Measurements from ENCODE around the gene TNS4. TPM values are rescaled to one million over a fixed set of nuclear protein-coding genes. Genes with fewer than 3 reads are reported as not detected.

The TNS4 gene
- total and polyA plus RNA-seq, 9 of the 15 experiments (the other 6 are each of a cell fraction or from before 2014, with no cell fraction given) = 0.04 to 0.73 (median 0.24) TPM; not detected in 1

DNA sequence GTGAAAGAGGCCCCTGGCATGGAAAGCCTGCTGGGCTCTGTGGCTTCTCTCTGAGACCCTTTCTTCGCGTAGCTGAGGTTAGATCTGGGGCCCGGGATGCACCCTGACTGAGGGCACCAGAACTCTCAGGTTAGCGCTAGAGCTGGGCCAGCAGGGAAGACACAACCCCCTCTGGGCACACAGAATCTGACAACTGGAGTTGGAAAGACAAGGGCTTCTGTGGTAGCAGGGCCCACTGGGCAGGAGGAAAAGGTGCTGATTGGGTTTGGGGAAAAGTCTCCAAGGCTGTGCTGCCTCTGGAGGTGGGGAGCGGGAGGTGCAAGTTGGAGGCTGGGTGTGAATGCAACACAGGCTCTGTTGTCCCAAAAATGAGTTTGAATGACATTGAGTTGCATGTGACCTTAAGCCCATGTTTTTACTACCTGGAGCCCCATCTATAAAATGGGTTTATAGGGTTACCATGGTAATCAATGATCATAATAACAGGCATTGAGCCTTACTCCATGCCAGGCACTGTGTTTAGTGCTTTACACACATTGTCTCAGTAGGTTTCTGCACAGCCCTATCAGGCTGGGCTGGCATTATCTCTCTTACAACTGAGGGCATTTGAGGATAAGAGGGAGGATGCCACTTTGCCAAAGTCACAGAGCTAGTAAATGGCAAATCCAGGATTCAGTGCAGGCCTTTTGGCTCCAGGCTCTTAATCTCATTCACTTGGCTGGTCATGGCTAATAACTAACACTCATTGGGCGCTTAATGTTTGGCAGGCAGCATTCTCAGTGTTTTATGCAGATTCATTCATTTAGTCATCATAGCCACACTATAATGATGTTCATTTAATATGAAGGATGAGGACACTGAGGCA lies 67.6 kb downstream of the TNS4 start (continued):
- TF ChIP-seq, protein P1, sequence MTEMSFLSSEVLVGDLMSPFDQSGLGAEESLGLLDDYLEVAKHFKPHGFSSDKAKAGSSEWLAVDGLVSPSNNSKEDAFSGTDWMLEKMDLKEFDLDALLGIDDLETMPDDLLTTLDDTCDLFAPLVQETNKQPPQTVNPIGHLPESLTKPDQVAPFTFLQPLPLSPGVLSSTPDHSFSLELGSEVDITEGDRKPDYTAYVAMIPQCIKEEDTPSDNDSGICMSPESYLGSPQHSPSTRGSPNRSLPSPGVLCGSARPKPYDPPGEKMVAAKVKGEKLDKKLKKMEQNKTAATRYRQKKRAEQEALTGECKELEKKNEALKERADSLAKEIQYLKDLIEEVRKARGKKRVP (CRISPR knock-in tag; IDR thresholded peaks at IDR 0.05) = no peak
- TF ChIP-seq BCOR (IDR thresholded peaks at IDR 0.05) (peak; percentile 13; the same call in 1 of the 2 replicates), MAZ (CRISPR knock-in tag; conservative IDR thresholded peaks at IDR 0.05 in 1 of 2, IDR thresholded peaks at IDR 0.05 in 1 of 2) (no peak), JUNB (CRISPR knock-in tag; conservative IDR thresholded peaks at IDR 0.05) (no peak), MEIS2 (IDR thresholded peaks at IDR 0.05; ENCODE audit: partially characterized antibody) (no peak), SMARCB1 (IDR thresholded peaks at IDR 0.05; ENCODE audit: insufficient read length, low read depth) (no peak), ESRRA (IDR thresholded peaks at IDR 0.05; ENCODE audit: borderline replicate concordance, low read depth) (peak; percentile 97), GABPB1 (CRISPR knock-in tag; IDR thresholded peaks at IDR 0.05) (no peak), DDX20 (tag; IDR thresholded peaks at IDR 0.05; ENCODE audit: low read depth) (no peak)
- TF ChIP-seq, protein P2, sequence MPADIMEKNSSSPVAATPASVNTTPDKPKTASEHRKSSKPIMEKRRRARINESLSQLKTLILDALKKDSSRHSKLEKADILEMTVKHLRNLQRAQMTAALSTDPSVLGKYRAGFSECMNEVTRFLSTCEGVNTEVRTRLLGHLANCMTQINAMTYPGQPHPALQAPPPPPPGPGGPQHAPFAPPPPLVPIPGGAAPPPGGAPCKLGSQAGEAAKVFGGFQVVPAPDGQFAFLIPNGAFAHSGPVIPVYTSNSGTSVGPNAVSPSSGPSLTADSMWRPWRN (IDR thresholded peaks at IDR 0.05; ENCODE audit: low read depth) = no peak
- TF ChIP-seq, protein P3, sequence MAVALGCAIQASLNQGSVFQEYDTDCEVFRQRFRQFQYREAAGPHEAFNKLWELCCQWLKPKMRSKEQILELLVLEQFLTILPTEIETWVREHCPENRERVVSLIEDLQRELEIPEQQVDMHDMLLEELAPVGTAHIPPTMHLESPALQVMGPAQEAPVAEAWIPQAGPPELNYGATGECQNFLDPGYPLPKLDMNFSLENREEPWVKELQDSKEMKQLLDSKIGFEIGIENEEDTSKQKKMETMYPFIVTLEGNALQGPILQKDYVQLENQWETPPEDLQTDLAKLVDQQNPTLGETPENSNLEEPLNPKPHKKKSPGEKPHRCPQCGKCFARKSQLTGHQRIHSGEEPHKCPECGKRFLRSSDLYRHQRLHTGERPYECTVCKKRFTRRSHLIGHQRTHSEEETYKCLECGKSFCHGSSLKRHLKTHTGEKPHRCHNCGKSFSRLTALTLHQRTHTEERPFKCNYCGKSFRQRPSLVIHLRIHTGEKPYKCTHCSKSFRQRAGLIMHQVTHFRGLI (CRISPR knock-in tag; IDR thresholded peaks at IDR 0.05) = no peak

All from K562 (cell line).